Trophoblast cell (in vitro differentiated cells and primary cell): ENCODE data around the gene CNDP2.
"Not testable (repeated sequence)": the region's sequence is repeated elsewhere in the genome, so short reads cannot be mapped to it uniquely, and the experiment has no call there.

Experiments
- DNase-seq, 2 donors: peaks; one replicate each; pipeline ENCODE4 v3.0.0-alpha.2; 2016
- H2AFZ ChIP-seq: 2 replicates; pipeline ENCODE4 v1.6.1; 2013; ENCODE audit warnings: low read length, moderate library complexity, mild to moderate bottlenecking; ENCODE audit not compliant: insufficient read depth, poor library complexity
- H2AK5ac ChIP-seq: 2 replicates; pipeline ENCODE4 v1.6.1; 2013; ENCODE audit warnings: mild to moderate bottlenecking, low read length
- H2BK120ac ChIP-seq: 2 replicates; pipeline ENCODE4 v1.6.1; 2013; ENCODE audit warnings: low read length, mild to moderate bottlenecking, moderate library complexity; ENCODE audit not compliant: insufficient read depth, poor library complexity
- H2BK12ac ChIP-seq: 2 replicates; pipeline ENCODE4 v1.6.1; 2013; ENCODE audit warnings: mild to moderate bottlenecking, low read length, moderate library complexity
- H2BK5ac ChIP-seq: 2 replicates; pipeline ENCODE4 v1.6.1; 2013; ENCODE audit warnings: low read length, low read depth, moderate library complexity, mild to moderate bottlenecking; ENCODE audit not compliant: poor library complexity
- H3K14ac ChIP-seq: 2 replicates; pipeline ENCODE4 v1.6.1; 2013; ENCODE audit warnings: mild to moderate bottlenecking, low read length
- H3K18ac ChIP-seq: 2 replicates; pipeline ENCODE4 v1.6.1; 2013; ENCODE audit warnings: mild to moderate bottlenecking, low read length
- H3K23ac ChIP-seq: 2 replicates; pipeline ENCODE4 v1.6.1; 2013; ENCODE audit warnings: low read length
- H3K27ac ChIP-seq: 2 replicates; pipeline ENCODE4 v1.5.1; 2013; ENCODE audit warnings: low read depth, mild to moderate bottlenecking, inconsistent platforms, low read length, moderate library complexity
- H3K27me3 ChIP-seq: 2 replicates; pipeline ENCODE4 v1.6.1; 2013; ENCODE audit warnings: inconsistent platforms, mild to moderate bottlenecking, low read length, moderate library complexity; ENCODE audit not compliant: insufficient read depth
- H3K36me3 ChIP-seq, 2 experiments: 1 replicate in 1 of 2; 2 replicates in 1 of 2; pipeline ENCODE4 v1.6.1; 2013; ENCODE audit warnings: low read length in 2 of 2, mild to moderate bottlenecking in 2 of 2, moderate library complexity in 1 of 2; ENCODE audit not compliant: insufficient read depth in 2 of 2, control insufficient read depth in 1 of 2
- H3K4ac ChIP-seq: 2 replicates; pipeline ENCODE4 v1.6.1; 2013; ENCODE audit warnings: low read depth, mild to moderate bottlenecking, low read length, moderate library complexity
- H3K4me1 ChIP-seq, 2 experiments: 1 replicate in 1 of 2; 2 replicates in 1 of 2; pipeline ENCODE4 v1.6.1; 2013; ENCODE audit warnings: low read length in 2 of 2, mild to moderate bottlenecking in 2 of 2, moderate library complexity in 1 of 2; ENCODE audit not compliant: insufficient read depth in 2 of 2, control insufficient read depth in 1 of 2
- H3K4me2 ChIP-seq: 2 replicates; pipeline ENCODE4 v1.6.1; 2013; ENCODE audit warnings: inconsistent platforms, mild to moderate bottlenecking, low read length, moderate library complexity
- H3K4me3 ChIP-seq: 2 replicates; pipeline ENCODE4 v1.5.1; 2013; ENCODE audit warnings: mild to moderate bottlenecking, low read depth, low read length, inconsistent platforms
- H3K79me1 ChIP-seq: one replicate; pipeline ENCODE4 v1.6.1; 2013; ENCODE audit warnings: low read length
- H3K79me2 ChIP-seq: 2 replicates; pipeline ENCODE4 v1.6.1; 2013; ENCODE audit warnings: low read length, mild to moderate bottlenecking; ENCODE audit not compliant: control insufficient read depth, insufficient read depth, poor library complexity
- H3K9ac ChIP-seq: 2 replicates; pipeline ENCODE4 v1.6.1; 2013; ENCODE audit warnings: mild to moderate bottlenecking, low read length
- H3K9me3 ChIP-seq: 2 replicates; pipeline ENCODE4 v1.6.1; 2013; ENCODE audit warnings: low read depth, mild to moderate bottlenecking, control low read depth, inconsistent platforms, low read length; ENCODE audit not compliant: insufficient read depth
- H4K12ac ChIP-seq: 2 replicates; pipeline ENCODE4 v1.6.1; 2013; ENCODE audit warnings: low read depth, mild to moderate bottlenecking, low read length, moderate library complexity
- H4K8ac ChIP-seq: 2 replicates; pipeline ENCODE4 v1.6.1; 2013; ENCODE audit warnings: low read depth, mild to moderate bottlenecking, low read length, moderate library complexity
- H4K91ac ChIP-seq: one replicate; pipeline ENCODE4 v1.6.1; 2013; ENCODE audit warnings: low read depth, mild to moderate bottlenecking, low read length, moderate library complexity
- WGBS: extraction: QIAGEN DNeasy Blood & Tissue Kit; methylation state at CpG from one replicate; pipeline ENCODE4 v1.1.7; 2013; ENCODE audit warnings: missing lambda C conversion rate; ENCODE audit not compliant: insufficient read length, insufficient coverage; ENCODE audit errors: extremely low coverage; 5-methylcytosine and 5-hydroxymethylcytosine counted together

Gene CNDP2

DNA sequence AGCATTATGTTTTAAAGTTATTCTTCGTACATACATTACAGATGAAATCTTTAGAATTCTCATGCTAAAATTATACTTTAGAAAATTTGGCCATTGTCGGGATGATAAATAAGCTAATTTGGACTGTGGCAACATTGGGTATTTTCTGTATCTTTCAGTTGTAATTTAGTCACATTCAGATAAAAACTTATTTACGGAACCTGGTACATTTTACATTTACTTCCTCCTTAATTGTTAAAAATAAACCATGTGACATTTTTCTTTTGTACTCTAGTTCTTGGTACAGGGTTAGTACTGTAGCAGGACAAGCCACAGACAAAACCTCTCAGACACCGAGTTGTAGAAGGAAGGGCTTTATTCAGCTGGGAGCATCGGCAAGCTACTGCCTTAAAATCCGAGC is 4.2 kb downstream of the CNDP2 start:
- no peak overlapping the region for H3K4me2 ChIP-seq
- no peak overlapping the region for H3K4ac ChIP-seq
- H3K23ac ChIP-seq, result no peak overlapping the region
- peaks cover 18 to 19% of the 10 kb centered on the region in 2 experiments for H3K36me3 ChIP-seq
- peak in 1 of 2 donors; percentile 18 for DNase-seq
- no peaks in the 10 kb centered on the region for H3K9me3 ChIP-seq
- H2BK12ac ChIP-seq, result no peak overlapping the region
- H3K9ac ChIP-seq, result no peak overlapping the region
- H4K12ac ChIP-seq, result no peak overlapping the region
- peak overlapping the region; percentile 92 for H3K27ac ChIP-seq
- H4K8ac ChIP-seq, result no peak overlapping the region
- peak overlapping the region; percentile 86 for H2BK5ac ChIP-seq
- H2AFZ ChIP-seq, result no peak overlapping the region
- WGBS, result no CpG with 5 or more reads among the region's 6 CpGs
- H3K4me1 ChIP-seq, result peaks cover 18 to 19% of the 10 kb centered on the region in 2 experiments
- no peak overlapping the region for H3K4me3 ChIP-seq
- no peak overlapping the region for H3K14ac ChIP-seq
- peaks cover 18% of the 10 kb centered on the region for H3K79me2 ChIP-seq
- H4K91ac ChIP-seq, result peak overlapping the region; percentile 59
- no peak overlapping the region for H2BK120ac ChIP-seq
- H2AK5ac ChIP-seq, result no peak overlapping the region
- no peak overlapping the region for H3K18ac ChIP-seq
- H3K27me3 ChIP-seq, result no peaks in the 10 kb centered on the region
- peaks cover 14% of the 10 kb centered on the region for H3K79me1 ChIP-seq

DNA sequence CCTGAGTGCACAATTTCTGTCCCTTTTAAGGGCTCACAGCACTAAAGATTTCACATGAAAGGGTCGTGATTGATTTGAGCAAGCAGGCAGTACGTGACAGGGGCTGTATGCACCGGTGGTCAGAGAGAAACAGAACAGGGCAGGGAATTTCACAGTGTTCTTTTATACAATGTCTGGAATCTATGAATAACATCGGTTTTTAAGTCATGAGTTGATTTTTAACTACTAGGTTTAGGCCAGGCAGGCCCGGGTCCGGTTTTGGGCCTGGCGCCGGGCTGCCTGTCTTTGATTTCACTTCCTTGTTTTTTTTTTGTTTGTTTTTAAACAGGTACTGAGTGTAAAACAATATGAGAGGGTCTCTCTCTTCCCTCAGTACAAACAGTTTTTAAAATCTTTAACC is 4.6 kb downstream of the CNDP2 start:
- peak overlapping the region; percentile 92 for H3K27ac ChIP-seq
- peak overlapping the region; percentile 86 for H2BK5ac ChIP-seq
- H3K79me2 ChIP-seq, result peaks cover 18% of the 10 kb centered on the region
- not testable (repeated sequence) for H4K12ac ChIP-seq, H3K27me3 ChIP-seq, H2BK12ac ChIP-seq, H3K4me3 ChIP-seq, H3K23ac ChIP-seq, H3K9me3 ChIP-seq, H2AK5ac ChIP-seq, H2AFZ ChIP-seq, H3K9ac ChIP-seq, H3K4ac ChIP-seq, H4K8ac ChIP-seq, DNase-seq, H3K18ac ChIP-seq
- peak overlapping the region; percentile 59 for H4K91ac ChIP-seq
- H3K4me1 ChIP-seq, result peaks cover 18 to 19% of the 10 kb centered on the region in 2 experiments
- H3K4me2 ChIP-seq, result peak overlapping the region; percentile 42
- H3K36me3 ChIP-seq, result peaks cover 20 to 22% of the 10 kb centered on the region in 2 experiments
- no CpG with 5 or more reads among the region's 8 CpGs for WGBS
- peak overlapping the region; percentile 84 for H2BK120ac ChIP-seq
- peak overlapping the region; percentile 72 for H3K14ac ChIP-seq
- peaks cover 14% of the 10 kb centered on the region for H3K79me1 ChIP-seq

DNA sequence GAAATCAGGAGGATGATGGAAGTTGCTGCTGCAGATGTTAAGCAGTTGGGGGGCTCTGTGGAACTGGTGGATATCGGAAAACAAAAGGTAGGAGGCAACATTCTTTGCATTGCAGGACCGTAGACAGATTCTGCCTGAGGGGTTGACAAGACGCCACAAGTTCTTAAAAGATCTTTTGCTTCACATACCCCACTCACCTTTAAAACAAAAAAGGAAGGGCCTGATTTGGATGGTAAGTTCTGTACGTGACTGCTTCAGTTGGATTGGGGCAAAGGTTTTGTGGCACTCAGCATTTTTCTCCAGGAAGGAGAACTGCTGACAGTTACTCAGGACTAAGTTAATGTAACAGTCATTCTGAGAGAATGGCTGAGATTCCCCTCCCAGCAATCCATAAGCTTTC is 5.2 kb downstream of the CNDP2 start:
- no peaks in the 10 kb centered on the region for H3K27me3 ChIP-seq
- peak overlapping the region; percentile 83 for H4K8ac ChIP-seq
- H3K14ac ChIP-seq, result peak overlapping the region; percentile 72
- DNase-seq, result peak; percentile 57 to 73
- peak overlapping the region; percentile 6 for H3K4ac ChIP-seq
- no CpG with 5 or more reads among the region's 4 CpGs for WGBS
- H3K27ac ChIP-seq, result peak overlapping the region; percentile 92
- H3K36me3 ChIP-seq, result peaks cover 23 to 27% of the 10 kb centered on the region in 2 experiments
- peak overlapping the region; percentile 69 for H3K18ac ChIP-seq
- peaks cover 12% of the 10 kb centered on the region for H3K79me1 ChIP-seq
- H4K91ac ChIP-seq, result peak overlapping the region; percentile 59
- peak overlapping the region; percentile 55 for H2BK12ac ChIP-seq
- H3K4me2 ChIP-seq, result peak overlapping the region; percentile 42
- peak overlapping the region; percentile 60 for H2AFZ ChIP-seq
- peaks cover 18 to 19% of the 10 kb centered on the region in 2 experiments for H3K4me1 ChIP-seq
- H3K9ac ChIP-seq, result no peak overlapping the region
- peak overlapping the region; percentile 35 for H4K12ac ChIP-seq
- no peaks in the 10 kb centered on the region for H3K9me3 ChIP-seq
- peaks cover 16% of the 10 kb centered on the region for H3K79me2 ChIP-seq
- no peak overlapping the region for H2AK5ac ChIP-seq
- peak overlapping the region; percentile 86 for H2BK5ac ChIP-seq
- no peak overlapping the region for H3K23ac ChIP-seq
- H2BK120ac ChIP-seq, result peak overlapping the region; percentile 84
- H3K4me3 ChIP-seq, result no peak overlapping the region

DNA sequence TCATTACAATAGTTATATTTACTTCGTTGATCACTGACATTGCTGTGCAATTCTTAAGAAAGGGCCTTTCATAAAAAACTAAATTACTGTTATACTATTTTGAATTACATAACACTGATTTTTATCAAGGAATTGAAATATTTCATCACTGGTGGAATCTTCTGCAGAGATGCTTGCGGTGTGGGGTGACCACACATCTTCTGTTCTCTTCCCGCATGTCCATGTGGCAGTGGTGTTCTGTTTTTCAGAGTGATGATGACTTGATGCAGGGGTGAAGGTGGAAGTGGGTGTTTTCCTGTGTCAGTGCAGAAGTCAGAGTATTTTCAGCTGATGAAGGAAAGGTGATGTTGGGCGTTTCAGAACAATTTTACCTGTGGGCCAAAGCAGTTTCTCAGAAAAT is 7.0 kb downstream of the CNDP2 start:
- Histone ChIP-seq H3K14ac (no peak overlapping the region), H2BK120ac (no peak overlapping the region), H2BK12ac (no peak overlapping the region), H4K8ac (no peak overlapping the region), H3K36me3 (peaks cover 40 to 43% of the 10 kb centered on the region in 2 experiments), H3K79me2 (peaks cover 10% of the 10 kb centered on the region), H3K23ac (no peak overlapping the region), H3K9me3 (no peaks in the 10 kb centered on the region), H3K4ac (peak overlapping the region; percentile 97), H3K9ac (no peak overlapping the region), H3K27me3 (no peaks in the 10 kb centered on the region), H2BK5ac (no peak overlapping the region), H3K4me1 (peaks cover 9% of the 10 kb centered on the region in 2 experiments), H2AK5ac (no peak overlapping the region), H3K27ac (no peak overlapping the region), H4K12ac (no peak overlapping the region), H3K18ac (no peak overlapping the region), H2AFZ (no peak overlapping the region), H3K4me2 (no peak overlapping the region), H3K4me3 (no peak overlapping the region), H3K79me1 (peaks cover 7% of the 10 kb centered on the region), H4K91ac (no peak overlapping the region)
- DNase-seq, result no peak
- WGBS, result no CpG with 5 or more reads among the region's 4 CpGs
